HepG2 (cell line): ENCODE data around the gene CSNK1G1. TPM values are rescaled to one million over a fixed set of nuclear protein-coding genes. Genes with fewer than 3 reads are reported as not detected.

Experiments used
- ATAC-seq: fragments of 200-7000 bp; cut with Tn5 transposase; 3 replicates; pipeline ENCODE4 v1.9.1; 2020; ENCODE audit warnings: mild to moderate bottlenecking, moderate library complexity
- BruUV-seq: library from RNA; stranded (reverse); fragments of 400-500 nt; replicated peaks from 2 replicates; lab custom pipeline; 2021; lab: Mats Ljungman, UMichigan
- CTCF ChIA-PET: fragments of 300-600 bp; formaldehyde crosslinking; extraction: SDS; loops from one replicate; lab custom pipeline; 2021; ENCODE audit warnings: low total read pairs, inconsistent platforms, low intra/inter-chr PET ratio; lab: Yijun Ruan, JAX
- POLR2A ChIA-PET: fragments of 350-600 bp; sonication (Branson Sonifier 250); formaldehyde crosslinking; loops from one replicate; lab custom pipeline; 2020; ENCODE audit warnings: antibody characterized with exemption, inconsistent platforms; lab: Yijun Ruan, JAX
- DNase-seq: peaks from one replicate; pipeline ENCODE4 v3.0.0-alpha.2; 2015; ENCODE audit warnings: low spot score
- FAIRE-seq: peaks from 3 replicates; lab custom pipeline; 2011; peaks lifted over from hg19 to GRCh38; lab: Jason Lieb, UNC
- H2AFZ ChIP-seq: one replicate; pipeline ENCODE4 v1.6.1; 2011; ENCODE audit warnings: low read length, inconsistent platforms
- H3K27ac ChIP-seq: fragments of 300-600 bp; 3 replicates; pipeline ENCODE4 v1.8.0; 2011; ENCODE audit warnings: mixed run types, mild to moderate bottlenecking, mixed read lengths, low read length, inconsistent platforms; ENCODE audit not compliant: insufficient read depth; ENCODE audit errors: extremely low read length
- H3K27me3 ChIP-seq, 2 experiments: fragments of 200-600 bp in 1 of 2; 2 replicates in 1 of 2; 3 replicates in 1 of 2; pipeline versions ENCODE4 v1.6.0 to v1.8.0; 2011; ENCODE audit warnings: low read length in 2 of 2, mild to moderate bottlenecking in 2 of 2, moderate library complexity in 2 of 2, inconsistent platforms in 1 of 2; ENCODE audit not compliant: insufficient read depth in 2 of 2, control insufficient read depth in 1 of 2
- H3K36me3 ChIP-seq, 2 experiments: fragments of 200-600 bp in 1 of 2; replicated peaks in 1 of 2; 2 replicates in 1 of 2; 3 replicates in 1 of 2; pipeline versions ENCODE4 v1.5.1 to v1.8.0; 2011; ENCODE audit warnings: low read length in 2 of 2, inconsistent platforms in 1 of 2; ENCODE audit not compliant: insufficient read depth in 2 of 2, control insufficient read depth in 1 of 2
- H3K4me1 ChIP-seq: 2 replicates; pipeline ENCODE4 v1.5.1; 2012; ENCODE audit warnings: low read length, inconsistent platforms; ENCODE audit not compliant: insufficient read depth
- H3K4me2 ChIP-seq: 2 replicates; pipeline ENCODE4 v1.6.0; 2011; ENCODE audit warnings: low read depth, low read length, inconsistent platforms
- H3K4me3 ChIP-seq, 3 experiments: fragments of 200-600 bp in 1 of 3; sonication (generic), shearing (Covaris generic) in 1 of 3; replicated peaks in 1 of 3; 2 replicates each; pipeline ENCODE4 v1.5.1; 2011 to 2016; ENCODE audit warnings: low read length in 3 of 3, inconsistent platforms in 2 of 3, low read depth in 2 of 3, mild to moderate bottlenecking in 2 of 3, control low read depth in 1 of 3, mixed read lengths in 1 of 3; ENCODE audit not compliant: insufficient read depth in 1 of 3
- H3K79me2 ChIP-seq: one replicate; pipeline ENCODE4 v1.6.1; 2011; ENCODE audit warnings: low read length, inconsistent platforms; ENCODE audit not compliant: insufficient read depth
- H3K9ac ChIP-seq: 2 replicates; pipeline ENCODE4 v1.6.0; 2011; ENCODE audit warnings: mild to moderate bottlenecking, low read depth, low read length, inconsistent platforms; ENCODE audit not compliant: insufficient read depth
- H3K9me3 ChIP-seq: 2 replicates; pipeline ENCODE4 v1.5.1; 2012; ENCODE audit warnings: mild to moderate bottlenecking, low read length
- H4K20me1 ChIP-seq: 2 replicates; pipeline ENCODE4 v1.6.0; 2011; ENCODE audit warnings: inconsistent platforms, mild to moderate bottlenecking, low read length, moderate library complexity; ENCODE audit not compliant: insufficient read depth
- CHCHD3 ChIP-seq: sonication (generic); formaldehyde crosslinking; IDR thresholded peaks from 2 replicates; pipeline ENCODE4 v1.8.0; 2022; ENCODE audit warnings: mild to moderate bottlenecking, missing genetic modification reagents, moderate library complexity
- ESRRA ChIP-seq: sonication (generic); formaldehyde crosslinking; IDR thresholded peaks from 2 replicates; pipeline ENCODE4 v1.5.1; 2020; ENCODE audit warnings: mild to moderate bottlenecking, low read depth, missing genetic modification reagents
- KLF15 ChIP-seq: sonication (generic); formaldehyde crosslinking; IDR thresholded peaks from 2 replicates; pipeline ENCODE4 v1.8.1; 2023; ENCODE audit warnings: borderline replicate concordance, mild to moderate bottlenecking, inconsistent platforms, missing genetic modification reagents, mixed read lengths
- MAZ ChIP-seq, 2 experiments: sonication (generic) in 1 of 2; formaldehyde crosslinking in 1 of 2; IDR thresholded peaks; 2 replicates each; pipeline versions ENCODE4 v1.5.0 to v1.6.1; 2012 to 2020; ENCODE audit warnings: low read depth in 2 of 2, mild to moderate bottlenecking in 2 of 2, borderline replicate concordance in 1 of 2, improper control_type of control experiment in 1 of 2, low read length in 1 of 2, missing genetic modification reagents in 1 of 2, moderate library complexity in 1 of 2
- MBNL3 ChIP-seq: fragments of 250-450 bp; sonication (Bioruptor Pico); conservative IDR thresholded peaks from 2 replicates; pipeline ENCODE4 v1.8.0; 2022; ENCODE audit warnings: mild to moderate bottlenecking, inconsistent platforms
- PCBP1 ChIP-seq: fragments of 200-400 bp; formaldehyde crosslinking; IDR thresholded peaks from 2 replicates; pipeline ENCODE4 v1.6.1; 2017; ENCODE audit warnings: mild to moderate bottlenecking, low read depth, low read length, borderline replicate concordance
- PHF8 ChIP-seq: sonication (generic); formaldehyde crosslinking; IDR thresholded peaks from 2 replicates; pipeline ENCODE4 v1.5.0; 2020; ENCODE audit warnings: missing genetic modification reagents
- SNAI1 ChIP-seq: sonication (generic); formaldehyde crosslinking; IDR thresholded peaks from 2 replicates; pipeline ENCODE4 v1.5.0; 2020; ENCODE audit warnings: mild to moderate bottlenecking, missing genetic modification reagents, borderline replicate concordance
- TEAD3 ChIP-seq: optimal IDR thresholded peaks from 2 replicates; pipeline ENCODE3; 2016; ENCODE audit warnings: borderline replicate concordance
- XRCC5 ChIP-seq: fragments of 200-400 bp; formaldehyde crosslinking; optimal IDR thresholded peaks from 2 replicates; pipeline ENCODE3; 2017; ENCODE audit warnings: mild to moderate bottlenecking, low read length
- ZFX ChIP-seq: sonication (generic); formaldehyde crosslinking; IDR thresholded peaks from 2 replicates; pipeline ENCODE4 v1.4.0; 2020; ENCODE audit warnings: mild to moderate bottlenecking, low read depth, missing genetic modification reagents, moderate library complexity
- ZNF703 ChIP-seq: sonication (generic); formaldehyde crosslinking; IDR thresholded peaks from 2 replicates; pipeline ENCODE4 v1.5.1; 2020; ENCODE audit warnings: missing genetic modification reagents, mild to moderate bottlenecking, moderate library complexity, borderline replicate concordance
- ZNF770 ChIP-seq: sonication (generic); formaldehyde crosslinking; IDR thresholded peaks from 2 replicates; pipeline ENCODE4 v1.5.0; 2020; ENCODE audit warnings: mild to moderate bottlenecking, missing genetic modification reagents
- ZNF790 ChIP-seq: sonication (generic); formaldehyde crosslinking; IDR thresholded peaks from 2 replicates; pipeline ENCODE4 v1.8.0; 2022; ENCODE audit warnings: missing genetic modification reagents, mild to moderate bottlenecking, borderline replicate concordance
- ZNF792 ChIP-seq: IDR thresholded peaks from 2 replicates; pipeline ENCODE4 v1.6.1; 2016
- WGBS: methylation state at CpG from one replicate; pipeline ENCODE4 v1.1.6; 2017; ENCODE audit warnings: low lambda C conversion rate; 5-methylcytosine and 5-hydroxymethylcytosine counted together
- in situ Hi-C: cut with HindIII; loops from 2 replicates; pipeline ENCODE4 v1.10.0; 2017; ENCODE audit warnings: low pct_unique_long_range_greater_than_20kb; ENCODE audit not compliant: extremely low pct_ligation_motif_present
- intact Hi-C: fragments of 100-400 bp; cut with micrococcal nuclease; formaldehyde crosslinking; loops from one replicate; pipeline ENCODE4 v1.10.0; 2022; ENCODE audit not compliant: unreplicated experiment
- polyA plus RNA-seq, 8 experiments: library from polyadenylated mRNA; depleted of rRNA in 3 of 8; stranded (reverse) in 7 of 8; unstranded in 1 of 8; fragments of >200 nt; fragmentation: Illumina TruSeq in 4 of 8; extraction: Trizol in 4 of 8; gene quantifications; 2 replicates each; pipeline versions ENCODE4 v1.2.1 to v1.2.3, GENCODE V29; 2011 to 2016; ENCODE audit warnings: low read depth in 4 of 8, missing spikeins in 1 of 8, mixed read lengths in 1 of 8; ENCODE audit not compliant: insufficient read depth in 1 of 8
- total RNA-seq, 5 experiments: library from RNA; depleted of rRNA; stranded (reverse); fragments of >200 nt; fragmentation: Illumina TruSeq; extraction: Trizol; gene quantifications; 2 replicates each; pipeline ENCODE4 v1.2.3, GENCODE V29; 2016; ENCODE audit warnings: low read depth in 1 of 5
- TF ChIP-seq, protein P1 (sequence below), 2 experiments: sonication (generic) in 1 of 2; formaldehyde crosslinking in 1 of 2; IDR thresholded peaks; 2 replicates each; pipeline versions ENCODE4 v1.4.0 to v1.6.1; 2018 to 2020; ENCODE audit warnings: missing genetic modification reagents in 2 of 2, borderline replicate concordance in 1 of 2, low read depth in 1 of 2, mild to moderate bottlenecking in 1 of 2, missing biosample characterization in 1 of 2

Gene CSNK1G1
- total and polyA plus RNA-seq, 2 of the 13 experiments (the other 11 are each of a cell fraction or from before 2014, with no cell fraction given) = 8.5 to 12.6 TPM

DNA sequence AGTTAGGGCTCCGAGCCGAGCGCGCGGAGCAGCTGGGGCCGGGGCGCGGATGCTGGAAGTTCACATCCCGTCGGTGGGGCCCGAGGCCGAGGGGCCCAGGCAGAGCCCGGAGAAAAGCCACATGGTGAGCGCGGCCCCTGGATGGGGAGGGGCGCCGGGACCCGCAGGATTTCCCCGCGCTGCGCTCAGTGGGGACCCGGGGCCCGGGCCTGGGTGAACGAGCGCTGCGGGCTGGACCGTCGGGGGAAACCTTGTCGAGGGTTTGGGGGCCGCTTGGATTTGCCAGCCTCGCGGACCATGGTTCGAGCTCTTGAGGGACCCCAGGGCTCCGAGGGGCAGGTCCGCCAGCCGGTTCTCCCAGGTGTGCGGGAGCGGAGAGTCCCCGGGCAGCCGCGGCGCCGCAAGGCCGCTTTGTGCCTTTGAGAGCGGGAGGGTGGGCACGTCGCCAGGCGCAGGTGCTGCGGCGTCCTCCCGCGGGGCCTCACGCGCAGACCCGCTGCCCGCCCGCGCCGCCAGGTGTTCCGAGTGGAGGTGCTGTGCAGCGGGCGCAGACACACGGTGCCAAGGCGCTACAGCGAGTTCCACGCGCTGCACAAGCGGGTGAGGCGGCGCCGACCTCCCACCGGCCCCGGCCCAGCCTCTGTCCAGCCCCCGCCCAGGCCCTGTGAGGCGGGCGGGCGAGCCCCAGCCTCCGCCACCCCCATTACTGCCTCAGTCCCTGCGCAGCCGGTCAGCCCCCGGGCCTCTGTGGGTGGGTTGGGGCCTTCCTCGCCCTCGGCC, 204.1 kb downstream of the CSNK1G1 start, which contains the start of gene SNX22:
Gene SNX22 (plus strand): TSS at position 5 of the 780 bp plus-strand sequence. CDS start 45 bp downstream, at position 50.
- Histone ChIP-seq H4K20me1 (peaks cover 21% of the 10 kb centered on the region), H3K27ac (peak within 1 kb of the TSS; percentile 17), H3K4me3 (peak within 1 kb of the TSS; percentile 80 to 90 (median 84)), H3K27me3 (no peaks in the 10 kb centered on the region), H2AFZ (no peak within 1 kb of the TSS), H3K4me1 (peaks cover 50% of the 10 kb centered on the region), H3K9ac (peak within 1 kb of the TSS; percentile 72), H3K4me2 (peak within 1 kb of the TSS; percentile 80), H3K36me3 (peaks cover 10 to 13% of the 10 kb centered on the region in 2 experiments), H3K79me2 (no peaks in the 10 kb centered on the region), H3K9me3 (no peaks in the 10 kb centered on the region)
- POLR2A ChIA-PET = interaction anchor here (2.8 to 4.1 kb wide), 2 partner anchors 11 to 59 kb away, joined by 14 to 52 read pairs; partner anchors contain the start of genes CIAO2A and PPIB
- in situ Hi-C loops = loop anchor here (5.0 kb wide), 1 partner anchor 55 kb away; the partner anchor contains the start of gene SNX1
- BruUV-seq = no TSS peak
- CTCF ChIA-PET = no interaction called here
- FAIRE-seq (no peak), ATAC-seq (peak; percentile 29), DNase-seq (no peak)
- intact Hi-C loops = loop anchor here (2.0 kb wide), 1 partner anchor 55 kb away; no protein-coding TSS in a partner anchor
- 0% methylated on average over 5 of the region's 83 CpGs for WGBS
- peak; percentile 78 for TF ChIP-seq ZFX
- no peak for TF ChIP-seq ZNF792
- TF ChIP-seq ESRRA (CRISPR knock-in tag) = peak; percentile 28; the same call in 1 of the 2 replicates
- 0 out of 2 replicates have a peak, but pooled peaks have one; percentile 19 for TF ChIP-seq PCBP1
- TF ChIP-seq MAZ (IDR thresholded peaks at IDR 0.05; ENCODE audit: borderline replicate concordance, low read depth, low read length) = no peak
- peak; percentile 50 for TF ChIP-seq MAZ (CRISPR knock-in tag; IDR thresholded peaks at IDR 0.05; ENCODE audit: low read depth)
- 0 out of 2 replicates have a peak, but pooled peaks have one; percentile 20 for TF ChIP-seq ZNF770 (CRISPR knock-in tag)
- peak; percentile 83; the same call in 1 of the 2 replicates for TF ChIP-seq SNAI1 (CRISPR knock-in tag)
- peak; percentile 70 for TF ChIP-seq PHF8 (CRISPR knock-in tag)
- TF ChIP-seq MBNL3 = no peak
- TF ChIP-seq XRCC5 = peak; percentile 3
- TF ChIP-seq, protein P1, sequence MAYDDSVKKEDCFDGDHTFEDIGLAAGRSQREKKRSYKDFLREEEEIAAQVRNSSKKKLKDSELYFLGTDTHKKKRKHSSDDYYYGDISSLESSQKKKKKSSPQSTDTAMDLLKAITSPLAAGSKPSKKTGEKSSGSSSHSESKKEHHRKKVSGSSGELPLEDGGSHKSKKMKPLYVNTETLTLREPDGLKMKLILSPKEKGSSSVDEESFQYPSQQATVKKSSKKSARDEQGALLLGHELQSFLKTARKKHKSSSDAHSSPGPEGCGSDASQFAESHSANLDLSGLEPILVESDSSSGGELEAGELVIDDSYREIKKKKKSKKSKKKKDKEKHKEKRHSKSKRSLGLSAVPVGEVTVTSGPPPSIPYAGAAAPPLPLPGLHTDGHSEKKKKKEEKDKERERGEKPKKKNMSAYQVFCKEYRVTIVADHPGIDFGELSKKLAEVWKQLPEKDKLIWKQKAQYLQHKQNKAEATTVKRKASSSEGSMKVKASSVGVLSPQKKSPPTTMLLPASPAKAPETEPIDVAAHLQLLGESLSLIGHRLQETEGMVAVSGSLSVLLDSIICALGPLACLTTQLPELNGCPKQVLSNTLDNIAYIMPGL (CRISPR knock-in tag; IDR thresholded peaks at IDR 0.05; ENCODE audit: borderline replicate concordance in 1 of 2, low read depth in 1 of 2) = peak in 1 of 2 experiments; percentile 15; a peak in 1 of 4 replicates
- TF ChIP-seq KLF15 (CRISPR knock-in tag) = 0 out of 2 replicates have a peak, but pooled peaks have one; percentile 42
- TF ChIP-seq TEAD3 (CRISPR knock-in tag) = no peak
- peak; percentile 25; the same call in 1 of the 2 replicates for TF ChIP-seq ZNF703 (CRISPR knock-in tag)
- TF ChIP-seq CHCHD3 (CRISPR knock-in tag) = peak; percentile 45; the same call in 1 of the 2 replicates
- 0 out of 2 replicates have a peak, but pooled peaks have one; percentile 38 for TF ChIP-seq ZNF790 (CRISPR knock-in tag)
